Measurements from ENCODE around the gene COBLL1.

DNA sequence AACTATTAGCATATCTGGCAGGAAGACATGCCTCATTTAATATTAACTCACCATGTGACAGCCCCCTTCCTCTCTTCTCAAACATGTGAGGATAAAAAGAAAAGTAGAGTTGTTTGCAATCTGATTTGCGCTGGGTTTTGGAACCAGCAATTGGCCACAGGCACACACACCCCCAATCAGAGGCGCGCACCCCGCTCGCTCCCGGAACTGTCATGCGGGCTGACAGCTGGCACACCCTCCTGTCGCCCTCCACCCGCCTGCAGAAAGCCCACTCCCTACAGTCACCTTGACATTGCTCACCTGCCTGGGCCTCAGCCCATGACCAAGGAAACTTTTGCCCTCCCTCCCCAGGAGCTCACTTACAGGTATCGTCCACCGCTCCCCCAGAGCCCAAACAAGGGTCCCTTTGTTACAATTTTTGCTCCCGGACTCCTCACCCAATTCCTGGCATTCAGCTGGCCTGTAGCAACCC, 1.1 kb downstream of the COBLL1 start:
- TF ChIP-seq, protein P1, sequence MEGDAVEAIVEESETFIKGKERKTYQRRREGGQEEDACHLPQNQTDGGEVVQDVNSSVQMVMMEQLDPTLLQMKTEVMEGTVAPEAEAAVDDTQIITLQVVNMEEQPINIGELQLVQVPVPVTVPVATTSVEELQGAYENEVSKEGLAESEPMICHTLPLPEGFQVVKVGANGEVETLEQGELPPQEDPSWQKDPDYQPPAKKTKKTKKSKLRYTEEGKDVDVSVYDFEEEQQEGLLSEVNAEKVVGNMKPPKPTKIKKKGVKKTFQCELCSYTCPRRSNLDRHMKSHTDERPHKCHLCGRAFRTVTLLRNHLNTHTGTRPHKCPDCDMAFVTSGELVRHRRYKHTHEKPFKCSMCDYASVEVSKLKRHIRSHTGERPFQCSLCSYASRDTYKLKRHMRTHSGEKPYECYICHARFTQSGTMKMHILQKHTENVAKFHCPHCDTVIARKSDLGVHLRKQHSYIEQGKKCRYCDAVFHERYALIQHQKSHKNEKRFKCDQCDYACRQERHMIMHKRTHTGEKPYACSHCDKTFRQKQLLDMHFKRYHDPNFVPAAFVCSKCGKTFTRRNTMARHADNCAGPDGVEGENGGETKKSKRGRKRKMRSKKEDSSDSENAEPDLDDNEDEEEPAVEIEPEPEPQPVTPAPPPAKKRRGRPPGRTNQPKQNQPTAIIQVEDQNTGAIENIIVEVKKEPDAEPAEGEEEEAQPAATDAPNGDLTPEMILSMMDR (IDR thresholded peaks at IDR 0.05): no peak
- TF ChIP-seq EP300 (IDR thresholded peaks at IDR 0.05): no peak
- TF ChIP-seq POLR2A (IDR thresholded peaks at IDR 0.05): no peak
